Transverse colon (tissue), 4 donors: ENCODE results near the gene CSGALNACT2. TPM values are rescaled to one million over a fixed set of nuclear protein-coding genes. Genes with fewer than 3 reads are reported as not detected.

ENCODE experiments used
- DNase-seq: peaks from one replicate; pipeline ENCODE4 v3.0.0-alpha.2; 2019
- H3K27ac ChIP-seq, 4 donors: fragments of 200-600 bp; sonication (generic); 2 replicates each; pipeline ENCODE4 v1.5.1; 2016 to 2018; ENCODE audit warnings: inconsistent platforms in 4 of 4
- H3K27me3 ChIP-seq: fragments of 200-600 bp; sonication (generic); 2 replicates; pipeline ENCODE4 v1.5.1; 2017; ENCODE audit warnings: inconsistent platforms
- H3K36me3 ChIP-seq, 4 donors: fragments of 200-600 bp; sonication (generic); 2 replicates each; pipeline ENCODE4 v1.5.1; 2017 to 2019; ENCODE audit warnings: inconsistent platforms in 4 of 4
- H3K4me1 ChIP-seq, 4 donors: fragments of 200-600 bp; sonication (generic); 2 replicates each; pipeline ENCODE4 v1.5.1; 2017 to 2020; ENCODE audit warnings: inconsistent platforms in 4 of 4
- H3K4me3 ChIP-seq, 4 donors: fragments of 200-600 bp; sonication (generic); 1 replicate in 1 of 4; 2 replicates in 3 of 4; pipeline versions ENCODE4 v1.5.1 to v1.6.1; 2017 to 2019; ENCODE audit warnings: inconsistent platforms in 4 of 4
- H3K9me3 ChIP-seq, 2 donors: fragments of 200-600 bp; sonication (generic); 2 replicates each; pipeline ENCODE4 v1.5.1; 2017 to 2019; ENCODE audit warnings: inconsistent platforms in 2 of 2
- EP300 ChIP-seq: sonication (generic); formaldehyde crosslinking; IDR thresholded peaks from one replicate; pipeline ENCODE4 v1.6.1; 2017; ENCODE audit warnings: antibody characterized with exemption, low read depth
- POLR2A ChIP-seq: fragments of 450-650 bp; IDR thresholded peaks from one replicate; pipeline ENCODE4 v1.6.1; 2016; ENCODE audit warnings: antibody characterized with exemption, mild to moderate bottlenecking, moderate library complexity
- POLR2AphosphoS5 ChIP-seq, 3 donors: sonication (generic); formaldehyde crosslinking; IDR thresholded peaks; one replicate each; pipeline ENCODE4 v1.6.1; 2016; ENCODE audit warnings: antibody characterized with exemption in 3 of 3
- WGBS, 2 donors: methylation state at CpG; one replicate each; pipeline ENCODE4 v1.1.5; 2018; ENCODE audit warnings: low coverage in 1 of 2; 5-methylcytosine and 5-hydroxymethylcytosine counted together
- in situ Hi-C, 4 donors: fragments of 200-750 bp; cut with MboI; loops; one replicate each; pipeline versions ENCODE4 v1.15.0 to v1.15.1; 2017; ENCODE audit warnings: low sequenced_read_pairs in 3 of 4, low pct_ligation_motif_present in 1 of 4, low pct_unique_long_range_greater_than_20kb in 1 of 4
- intact Hi-C: fragments of 100-400 bp; cut with DNase I; formaldehyde crosslinking; loops from one replicate; pipeline ENCODE4 v1.15.1; 2023; ENCODE audit warnings: low total_unique reads
- total RNA-seq, 4 donors: library from RNA; depleted of rRNA; stranded (reverse); fragments of >200 nt; gene quantifications; one replicate each; pipeline ENCODE4 v1.1.0, GENCODE V29; 2016
- TF ChIP-seq, protein P1 (sequence below), 5 experiments: fragments of 200-600 bp in 3 of 5; fragments of 450-650 bp in 2 of 5; sonication (generic) in 3 of 5; IDR thresholded peaks; 1 replicate in 2 of 5; 2 replicates in 3 of 5; pipeline ENCODE4 v1.5.1; 2016 to 2017; ENCODE audit warnings: antibody characterized with exemption in 5 of 5, inconsistent platforms in 3 of 5, mild to moderate bottlenecking in 2 of 5, moderate library complexity in 1 of 5

Gene CSGALNACT2
- total RNA-seq, 4 donors from 2014 or later, result 4.1 to 15.5 (median 10.9) TPM

DNA sequence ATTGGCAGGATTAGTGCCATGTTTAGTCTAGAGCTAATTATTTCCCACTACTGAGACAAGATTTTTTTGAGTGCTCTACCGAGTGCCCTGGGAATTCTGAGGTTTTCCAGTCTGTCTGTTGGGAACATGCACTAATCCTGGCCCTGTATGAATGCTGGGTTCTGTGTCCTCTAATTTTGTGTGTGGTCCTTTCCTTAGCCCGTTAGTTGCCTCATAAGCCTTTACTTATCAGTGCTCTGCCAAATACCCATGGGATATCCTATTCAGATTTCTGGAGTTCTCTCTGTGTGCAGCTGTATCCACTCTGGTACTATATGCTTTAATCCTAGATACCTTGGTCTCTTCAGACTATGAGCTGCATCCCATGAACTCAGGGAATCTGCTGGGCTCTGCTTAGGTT is 13.1 kb downstream of the CSGALNACT2 start:
- Histone ChIP-seq H3K36me3 (no peaks in the 10 kb centered on the region), H3K27ac (no peak overlapping the region), H3K4me1 (peaks cover 0 to 16% (median 2%) of the 10 kb centered on the region in 4 donors), H3K4me3 (no peak overlapping the region), H3K9me3 (peaks cover 0 to 9% of the 10 kb centered on the region in 2 donors), H3K27me3 (no peaks in the 10 kb centered on the region)
- 46% methylated on average over 2 of the region's 2 CpGs; no CpG with 5 or more reads in 1 of the 2 donors for WGBS, 2 donors
- intact Hi-C loops, result no loop called here
- TF ChIP-seq, protein P1, sequence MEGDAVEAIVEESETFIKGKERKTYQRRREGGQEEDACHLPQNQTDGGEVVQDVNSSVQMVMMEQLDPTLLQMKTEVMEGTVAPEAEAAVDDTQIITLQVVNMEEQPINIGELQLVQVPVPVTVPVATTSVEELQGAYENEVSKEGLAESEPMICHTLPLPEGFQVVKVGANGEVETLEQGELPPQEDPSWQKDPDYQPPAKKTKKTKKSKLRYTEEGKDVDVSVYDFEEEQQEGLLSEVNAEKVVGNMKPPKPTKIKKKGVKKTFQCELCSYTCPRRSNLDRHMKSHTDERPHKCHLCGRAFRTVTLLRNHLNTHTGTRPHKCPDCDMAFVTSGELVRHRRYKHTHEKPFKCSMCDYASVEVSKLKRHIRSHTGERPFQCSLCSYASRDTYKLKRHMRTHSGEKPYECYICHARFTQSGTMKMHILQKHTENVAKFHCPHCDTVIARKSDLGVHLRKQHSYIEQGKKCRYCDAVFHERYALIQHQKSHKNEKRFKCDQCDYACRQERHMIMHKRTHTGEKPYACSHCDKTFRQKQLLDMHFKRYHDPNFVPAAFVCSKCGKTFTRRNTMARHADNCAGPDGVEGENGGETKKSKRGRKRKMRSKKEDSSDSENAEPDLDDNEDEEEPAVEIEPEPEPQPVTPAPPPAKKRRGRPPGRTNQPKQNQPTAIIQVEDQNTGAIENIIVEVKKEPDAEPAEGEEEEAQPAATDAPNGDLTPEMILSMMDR (IDR thresholded peaks at IDR 0.05), result no peak
- TF ChIP-seq POLR2AphosphoS5 (IDR thresholded peaks at IDR 0.05) (no peak), EP300 (no peak), POLR2A (no peak)
- no peak for DNase-seq
- in situ Hi-C loops, result no loop called here

DNA sequence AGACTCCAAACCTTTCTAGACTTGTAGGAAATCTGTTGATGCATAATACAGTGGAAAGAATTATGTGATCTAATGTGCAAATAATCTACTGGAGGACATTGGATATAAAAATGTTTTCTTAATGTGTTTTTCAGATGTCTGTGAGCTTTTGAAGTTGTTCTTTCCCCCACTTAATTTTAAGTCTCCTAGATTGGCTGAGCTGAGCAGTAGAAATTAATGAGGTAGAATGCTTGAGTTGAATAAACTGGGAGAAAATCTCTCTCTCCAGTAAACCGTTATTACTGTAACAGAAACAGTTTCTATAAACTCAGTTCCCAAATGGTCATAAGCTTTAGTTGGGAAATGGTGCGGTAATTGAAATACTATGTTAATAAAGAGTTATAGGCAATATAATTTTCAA is 15.7 kb downstream of the CSGALNACT2 start:
- no peaks in the 10 kb centered on the region for H3K36me3 ChIP-seq
- H3K4me3 ChIP-seq, result no peak overlapping the region
- TF ChIP-seq POLR2AphosphoS5 (IDR thresholded peaks at IDR 0.05) (no peak), POLR2A (no peak), EP300 (no peak)
- TF ChIP-seq, protein P1 (IDR thresholded peaks at IDR 0.05), result no peak
- H3K9me3 ChIP-seq, result no peaks in the 10 kb centered on the region
- H3K27me3 ChIP-seq, result no peaks in the 10 kb centered on the region
- no peak overlapping the region for H3K27ac ChIP-seq
- no peak for DNase-seq
- intact Hi-C loops (no loop called here), in situ Hi-C loops (no loop called here)
- WGBS, 2 donors, result 74 to 93% methylated on average over 2 of the region's 2 CpGs
- H3K4me1 ChIP-seq, result peaks cover 0 to 23% (median 2%) of the 10 kb centered on the region in 4 donors

DNA sequence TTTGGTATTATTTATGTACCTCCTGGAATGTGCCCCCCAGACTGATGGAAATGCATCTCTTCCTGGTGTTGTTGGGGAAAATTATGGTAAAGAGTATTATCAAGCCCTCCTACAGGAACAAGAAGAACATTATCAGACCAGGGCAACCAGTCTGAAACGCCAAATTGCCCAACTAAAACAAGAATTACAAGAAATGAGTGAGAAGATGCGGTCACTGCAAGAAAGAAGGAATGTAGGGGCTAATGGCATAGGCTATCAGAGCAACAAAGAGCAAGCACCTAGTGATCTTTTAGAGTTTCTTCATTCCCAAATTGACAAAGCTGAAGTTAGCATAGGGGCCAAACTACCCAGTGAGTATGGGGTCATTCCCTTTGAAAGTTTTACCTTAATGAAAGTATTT is 17.0 kb downstream of the CSGALNACT2 start:
- intact Hi-C loops, result no loop called here
- DNase-seq, result no peak
- Histone ChIP-seq H3K4me1 (peaks cover 0 to 32% (median 2%) of the 10 kb centered on the region in 4 donors), H3K9me3 (no peaks in the 10 kb centered on the region), H3K36me3 (no peaks in the 10 kb centered on the region), H3K27ac (no peak overlapping the region), H3K27me3 (no peaks in the 10 kb centered on the region), H3K4me3 (no peak overlapping the region)
- WGBS, 2 donors, result 88 to 100% methylated on average over 2 of the region's 2 CpGs
- TF ChIP-seq, protein P1 (IDR thresholded peaks at IDR 0.05), result no peak
- TF ChIP-seq POLR2A (no peak), POLR2AphosphoS5 (IDR thresholded peaks at IDR 0.05) (no peak), EP300 (no peak)
- in situ Hi-C loops, result no loop called here

DNA sequence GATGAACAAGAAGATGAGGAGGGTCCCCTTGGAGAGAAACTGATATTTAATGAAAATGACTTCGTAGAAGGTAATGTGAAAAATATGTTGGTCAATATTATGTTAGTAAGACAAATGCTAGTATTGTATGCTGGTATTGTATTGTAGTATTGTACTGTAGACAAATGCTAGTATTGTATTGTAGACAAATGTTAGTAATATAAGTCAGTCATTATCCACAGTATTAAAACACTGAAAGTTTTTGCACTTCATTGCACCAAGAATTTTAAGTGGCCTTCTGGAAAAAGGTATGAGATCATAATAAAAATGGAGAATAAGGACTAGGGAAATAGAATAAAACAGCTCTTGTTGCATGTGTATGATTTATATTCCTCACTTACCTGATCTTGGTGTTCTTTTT is 17.5 kb downstream of the CSGALNACT2 start:
- H3K27ac ChIP-seq, result no peak overlapping the region
- WGBS, 2 donors, result 80 to 85% methylated on average over 1 of the region's 1 CpG
- no peaks in the 10 kb centered on the region for H3K36me3 ChIP-seq
- TF ChIP-seq, protein P1 (IDR thresholded peaks at IDR 0.05), result no peak
- no peak for TF ChIP-seq POLR2AphosphoS5 (IDR thresholded peaks at IDR 0.05)
- TF ChIP-seq POLR2A, result no peak
- TF ChIP-seq EP300, result no peak
- no peak overlapping the region for H3K4me3 ChIP-seq
- in situ Hi-C loops, result no loop called here
- intact Hi-C loops, result no loop called here
- peaks cover 0 to 37% (median 2%) of the 10 kb centered on the region in 4 donors for H3K4me1 ChIP-seq
- H3K27me3 ChIP-seq, result no peaks in the 10 kb centered on the region
- no peak for DNase-seq
- H3K9me3 ChIP-seq, result no peaks in the 10 kb centered on the region
